NCI-H2081 (cell line): ENCODE data around the gene RGS4.
"Not testable (repeated sequence)": the region's sequence is repeated elsewhere in the genome, so short reads cannot be mapped to it uniquely, and the experiment has no call there.

Source experiments
- DNase-seq, 2 experiments: peaks; one replicate each; lab custom pipeline; 2025; lab: John Stamatoyannopoulos, UW

The RGS4 gene

DNA sequence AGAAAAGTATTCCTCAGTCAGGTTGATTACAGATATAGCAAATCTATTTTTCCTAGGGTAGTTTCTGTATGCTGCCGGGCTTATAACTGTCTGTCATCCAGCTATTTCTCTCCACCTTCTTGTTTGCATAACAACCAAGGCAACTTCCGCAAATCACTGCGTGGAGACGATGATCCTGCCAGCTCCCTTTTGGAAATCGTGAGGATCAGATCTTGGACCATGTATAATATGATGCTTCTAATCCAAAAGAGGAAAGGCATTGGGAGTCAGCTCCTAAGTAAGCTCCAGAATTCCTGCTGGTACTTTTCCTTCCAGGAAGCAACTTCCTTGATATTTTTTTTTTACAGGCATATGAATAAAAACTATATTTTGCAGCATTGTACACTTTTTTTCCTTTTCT, 445 bp upstream of the RGS4 start:
- DNase-seq: peak; percentile 40 to 60

- DNase-seq: no peak
Observed at GRCh38 chr1:163069655-163070277, 605 bp downstream of the RGS4 start.

DNA sequence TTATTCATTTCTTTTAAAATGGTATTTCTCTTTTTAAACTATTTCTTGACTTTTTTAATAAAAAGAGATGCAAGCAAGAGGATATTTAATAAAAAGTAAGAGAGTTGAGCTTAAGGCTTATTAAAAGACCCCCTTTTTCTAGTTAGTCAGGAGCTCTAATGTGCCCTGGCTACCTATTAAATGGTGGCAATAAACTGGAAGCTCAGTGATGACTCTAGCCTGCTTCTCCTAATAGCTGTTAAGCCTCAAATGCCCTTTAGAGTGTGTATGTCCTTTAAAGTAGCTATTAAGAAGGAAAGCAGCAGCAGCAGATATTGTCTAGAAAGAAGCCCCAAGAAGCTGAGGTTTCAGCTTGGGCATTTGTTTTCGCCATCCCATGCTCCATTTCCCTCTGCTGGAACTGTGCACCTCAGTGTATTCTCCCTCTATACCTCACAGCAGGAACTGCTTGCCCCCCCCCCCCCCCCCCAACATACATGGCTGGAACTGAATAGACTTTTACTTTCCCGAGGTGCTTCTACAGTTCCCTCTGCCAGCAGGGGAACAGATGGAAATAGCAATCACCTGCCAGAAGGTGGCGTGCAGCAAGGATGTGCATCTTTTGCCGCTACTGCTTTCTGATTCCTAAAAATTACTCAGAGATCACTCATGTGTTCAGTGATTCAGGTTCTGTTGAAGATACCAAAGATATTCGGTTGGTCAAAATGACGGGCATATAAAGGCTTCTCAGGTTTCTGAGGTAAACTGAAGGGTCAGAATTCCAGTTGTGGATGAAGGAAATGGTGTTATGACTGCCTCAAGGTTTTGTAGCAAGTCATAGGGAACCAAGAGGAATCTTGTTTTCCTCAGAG, 2.5 kb downstream of the RGS4 start:
- DNase-seq: peak; percentile 86 to 93

DNA sequence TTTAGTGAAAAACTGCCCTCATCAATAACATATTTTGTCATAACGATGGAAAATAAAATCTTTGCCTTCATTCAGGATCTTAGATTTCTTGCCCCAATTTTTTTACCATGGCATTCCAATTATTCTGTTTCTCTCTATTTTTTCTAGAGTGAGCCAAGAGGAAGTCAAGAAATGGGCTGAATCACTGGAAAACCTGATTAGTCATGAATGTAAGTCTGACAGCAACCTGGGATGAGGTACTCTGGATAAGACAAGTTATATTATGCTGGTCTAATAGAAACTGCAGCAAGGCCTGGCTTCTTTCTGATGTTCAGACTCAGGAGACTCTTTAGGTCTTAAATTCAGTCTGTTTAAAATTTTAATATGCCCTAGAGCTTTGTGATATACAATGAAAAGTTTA, 3.5 kb downstream of the RGS4 start:
- DNase-seq: no peak

GRCh38 chr1:163074004-163074403, 4.8 kb downstream of the RGS4 start:
- no peak for DNase-seq

- DNase-seq: no peak
Observed at GRCh38 chr1:163074716-163075284, 5.6 kb downstream of the RGS4 start.

GRCh38 chr1:163076044-163076443, 6.9 kb downstream of the RGS4 start:
- no peak for DNase-seq

DNA sequence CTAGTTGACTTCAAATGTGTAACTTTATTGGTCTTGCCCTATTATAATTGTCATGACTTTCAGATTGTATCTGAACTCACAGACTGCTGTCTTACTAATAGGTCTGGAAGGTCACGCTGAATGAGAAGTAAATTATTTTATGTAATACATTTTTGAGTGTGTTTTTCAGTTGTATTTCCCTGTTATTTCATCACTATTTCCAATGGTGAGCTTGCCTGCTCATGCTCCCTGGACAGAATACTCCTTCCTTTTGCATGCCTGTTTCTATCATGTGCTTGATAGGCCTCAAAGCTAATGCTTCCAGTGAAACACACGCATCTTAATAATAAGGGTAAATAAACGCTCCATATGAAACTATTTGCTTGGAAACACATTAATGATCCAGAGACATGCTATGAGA, 7.3 kb downstream of the RGS4 start:
- no peak for DNase-seq

GRCh38 chr1:163076981-163077761, 8.0 kb downstream of the RGS4 start:
- no peak for DNase-seq

- no peak for DNase-seq
Observed at GRCh38 chr1:163082971-163083370, 13.8 kb downstream of the RGS4 start.

- DNase-seq: no peak
Observed at GRCh38 chr1:163083690-163084089, 14.5 kb downstream of the RGS4 start.

- DNase-seq: no peak
Observed at GRCh38 chr1:163084330-163084729, 15.2 kb downstream of the RGS4 start.

DNA sequence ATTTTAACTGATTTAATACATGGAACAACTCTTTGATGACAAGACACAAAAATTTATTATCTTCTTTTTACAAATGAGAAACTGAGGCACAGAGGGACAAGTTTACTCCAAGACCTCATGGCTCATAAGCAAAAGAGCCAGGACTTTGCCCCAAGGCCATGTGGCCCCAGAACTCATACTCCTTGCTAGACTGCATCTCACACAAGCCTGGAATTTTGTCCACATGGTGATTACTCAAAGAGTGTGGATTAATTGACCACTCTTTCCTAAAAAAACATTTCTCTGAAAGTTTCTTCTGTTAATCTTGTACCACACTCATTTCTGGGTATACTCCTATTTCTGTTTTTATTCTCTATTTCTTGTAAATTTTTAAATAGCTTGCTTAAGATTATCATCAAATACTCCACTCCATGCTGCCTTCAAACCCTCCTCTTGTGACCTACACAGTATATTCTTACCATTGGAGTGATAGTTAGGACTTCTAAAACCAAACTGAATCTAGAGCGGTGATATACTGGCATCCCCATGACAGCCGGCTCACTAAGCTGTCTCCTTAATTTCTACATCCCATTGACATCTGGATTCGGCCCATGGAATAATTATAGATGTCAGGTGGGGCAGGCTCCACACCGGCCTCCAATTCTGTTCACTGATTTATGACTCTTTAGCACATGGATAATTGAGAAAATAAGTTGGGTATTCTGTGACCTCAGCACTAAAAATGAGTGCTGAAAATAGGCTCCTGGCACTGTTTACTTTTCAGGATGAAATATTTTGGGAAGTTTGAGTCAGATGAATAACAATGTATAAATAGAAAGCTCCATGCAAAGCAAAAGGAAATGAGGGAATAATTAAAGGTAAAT, 16.1 kb downstream of the RGS4 start:
- peak; percentile 21 to 71 for DNase-seq

DNA sequence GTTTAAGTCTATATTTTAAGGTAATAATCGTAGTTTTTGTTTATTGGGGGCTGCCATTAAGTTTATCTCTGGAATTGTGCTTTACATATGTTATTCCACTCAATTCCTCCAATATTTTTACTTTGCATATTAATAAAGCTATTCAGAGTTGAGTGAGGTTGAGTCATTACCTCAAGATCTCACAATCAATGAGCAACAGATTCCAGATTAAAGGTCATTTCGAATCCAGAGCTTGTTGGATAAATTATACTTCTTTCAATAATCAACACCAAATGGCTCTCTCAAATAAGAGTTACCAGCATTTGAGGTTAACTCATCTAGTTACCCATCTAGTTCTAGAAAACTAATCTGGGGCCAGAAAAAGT, 16.7 kb downstream of the RGS4 start:
- no peak for DNase-seq

DNA sequence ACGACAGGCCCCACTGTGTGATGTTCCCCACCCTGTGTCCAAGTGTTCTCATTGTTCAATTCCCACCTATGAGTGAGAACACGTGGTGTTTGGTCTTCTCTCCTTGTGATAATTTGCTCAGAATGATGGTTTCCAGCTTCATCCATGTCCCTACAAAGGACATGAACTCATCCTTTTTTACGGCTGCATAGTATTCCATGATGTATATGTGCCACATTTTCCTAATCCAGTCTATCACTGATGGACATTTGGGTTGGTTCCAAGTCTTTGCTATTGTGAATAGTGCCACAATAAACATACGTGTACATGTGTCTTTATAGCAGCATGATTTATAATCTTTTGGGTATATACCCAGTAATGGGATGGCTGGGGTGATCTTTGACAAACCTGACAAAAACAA, 20.0 kb downstream of the RGS4 start:
- DNase-seq: not testable (repeated sequence)

DNA sequence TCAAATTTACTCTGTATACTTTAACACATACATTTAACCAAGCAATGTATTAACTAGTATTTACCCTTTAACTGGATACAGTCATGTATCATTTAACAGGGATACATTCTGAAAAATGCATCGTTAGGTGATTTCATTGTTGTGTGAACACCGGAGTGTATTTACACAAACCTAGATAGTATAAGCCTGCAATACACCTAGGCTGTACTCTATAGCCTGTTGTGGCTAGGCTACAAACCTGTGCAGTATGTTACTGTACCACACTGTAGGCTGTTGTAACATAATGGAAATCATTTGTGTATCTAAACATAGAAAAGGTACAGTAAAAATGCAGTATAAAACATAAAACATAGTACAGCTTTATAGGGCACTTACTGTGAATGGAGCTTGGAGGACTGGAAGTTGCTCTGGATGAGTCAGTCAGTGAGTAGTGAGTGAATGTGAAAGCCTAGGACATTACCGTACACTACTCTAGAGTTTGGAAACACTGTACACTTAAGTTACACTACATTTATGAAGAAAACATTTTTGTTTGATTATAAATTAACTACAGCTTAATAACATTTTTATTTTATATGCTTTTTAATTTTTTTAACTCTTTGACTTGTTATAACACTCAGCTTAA, 21.3 kb downstream of the RGS4 start:
- DNase-seq: no peak

GRCh38 chr1:163093169-163093568, 24.0 kb downstream of the RGS4 start:
- no peak for DNase-seq

GRCh38 chr1:163093579-163093978, 24.4 kb downstream of the RGS4 start:
- DNase-seq: no peak

GRCh38 chr1:163094182-163094581, 25.0 kb downstream of the RGS4 start:
- no peak for DNase-seq

GRCh38 chr1:163094589-163094988, 25.4 kb downstream of the RGS4 start:
- no peak for DNase-seq

- DNase-seq: no peak
Observed at GRCh38 chr1:163095213-163095612, 26.1 kb downstream of the RGS4 start.
